Peyer's patch (tissue), 4 donors: ENCODE results near the gene MYLK.

ENCODE experiments used
- CTCF ChIP-seq, 6 experiments: fragments of 450-650 bp in 4 of 6; fragments of 200-600 bp in 2 of 6; sonication (generic) in 1 of 6; IDR thresholded peaks; one replicate each; pipeline ENCODE4 v1.5.1; 2017 to 2019; ENCODE audit warnings: antibody characterized with exemption in 6 of 6, mild to moderate bottlenecking in 3 of 6, moderate library complexity in 1 of 6
- POLR2A ChIP-seq, 2 donors: fragments of 450-650 bp; IDR thresholded peaks; one replicate each; pipeline ENCODE4 v1.5.1; 2017; ENCODE audit warnings: antibody characterized with exemption in 2 of 2, mild to moderate bottlenecking in 2 of 2, moderate library complexity in 2 of 2

- TF ChIP-seq CTCF (IDR thresholded peaks at IDR 0.05): no peak
- no peak for TF ChIP-seq POLR2A (IDR thresholded peaks at IDR 0.05)
Observed at GRCh38 chr3:123780656-123781055, 103.5 kb downstream of the MYLK start.
